H1 (cell line): ENCODE measurements around the gene DCTN5. TPM values are rescaled to one million over a fixed set of nuclear protein-coding genes. Genes with fewer than 3 reads are reported as not detected.

Experiments used
- SIN3A ChIP-seq, 2 experiments: IDR thresholded peaks in 1 of 2; conservative IDR thresholded peaks in 1 of 2; 2 replicates each; pipeline ENCODE4 v1.6.1; 2011 to 2012; ENCODE audit warnings: low read length in 2 of 2, improper control_type of control experiment in 1 of 2, low read depth in 1 of 2, mild to moderate bottlenecking in 1 of 2
- SP1 ChIP-seq: IDR thresholded peaks from 2 replicates; pipeline ENCODE4 v1.6.1; 2011; ENCODE audit warnings: low read depth, low read length
- SRF ChIP-seq: IDR thresholded peaks from 2 replicates; pipeline ENCODE4 v1.6.1; 2011; ENCODE audit warnings: mild to moderate bottlenecking, low read depth, low read length, moderate library complexity
- TCF12 ChIP-seq: IDR thresholded peaks from 2 replicates; pipeline ENCODE4 v1.6.1; 2011; ENCODE audit warnings: low read depth, mild to moderate bottlenecking, low read length
- polyA plus RNA-seq, 7 experiments: library from polyadenylated mRNA; depleted of rRNA in 3 of 7; stranded (reverse) in 5 of 7; unstranded in 2 of 7; fragments of >200 nt in 5 of 7; fragments of 200-250 nt in 2 of 7; gene quantifications; 1 replicate in 5 of 7; 2 replicates in 1 of 7; 4 replicates in 1 of 7; pipeline versions ENCODE4 v1.2.1 to v1.2.3, GENCODE V29; 2011 to 2013; ENCODE audit warnings: missing spikeins in 2 of 7, mixed read lengths in 2 of 7
- total RNA-seq: library from RNA; stranded (reverse); fragmentation: NEBNext Ultra II Directional; extraction: Animal tissue kit (Norgen Biotek cat#: 25700); gene quantifications from 2 replicates; pipeline ENCODE4 v1.2.1, GENCODE V29; 2021

Gene DCTN5
- total and polyA plus RNA-seq, 2 of the 8 experiments (the other 6 are each of a cell fraction or from before 2014, with no cell fraction given) = 36.0 to 74.0 TPM

- TF ChIP-seq SP1 (no peak), TCF12 (no peak), SIN3A (conservative IDR thresholded peaks at IDR 0.05 in 1 of 2, IDR thresholded peaks at IDR 0.05 in 1 of 2; ENCODE audit: low read depth in 1 of 2, low read length in 2 of 2) (no peak), SRF (no peak)
Measured at GRCh38 chr16:23699100-23699499, 57.8 kb downstream of the DCTN5 start (continued).
